Mesothelial cell of epicardium (in vitro differentiated cells): ENCODE data around the gene CEP112. TPM values are rescaled to one million over a fixed set of nuclear protein-coding genes. Genes with fewer than 3 reads are reported as not detected.

Experiments used
- DNase-seq, 2 experiments: peaks; one replicate each; pipeline ENCODE4 v3.0.0; 2021; ENCODE audit warnings: low spot score in 2 of 2; ENCODE audit not compliant: unreplicated experiment in 2 of 2
- H3K27ac Mint-ChIP-seq: 2 replicates; pipeline ENCODE4 v1.8.0; 2021; ENCODE audit warnings: mixed read lengths
- H3K27me3 Mint-ChIP-seq: 2 replicates; pipeline ENCODE4 v1.8.0; 2021; ENCODE audit warnings: low read depth, mixed read lengths
- H3K36me3 Mint-ChIP-seq: 2 replicates; pipeline ENCODE4 v1.8.0; 2021; ENCODE audit warnings: mixed read lengths
- H3K4me1 Mint-ChIP-seq: 2 replicates; pipeline ENCODE4 v1.8.0; 2021; ENCODE audit warnings: mixed read lengths
- H3K4me3 Mint-ChIP-seq: 2 replicates; pipeline ENCODE4 v1.8.0; 2021; ENCODE audit warnings: mild to moderate bottlenecking, moderate library complexity, mixed read lengths
- H3K9me3 Mint-ChIP-seq: 2 replicates; pipeline ENCODE4 v1.8.0; 2021; ENCODE audit warnings: mixed read lengths
- total RNA-seq: library from RNA; stranded (reverse); gene quantifications from 3 replicates; pipeline ENCODE4 v1.2.1, GENCODE V29; 2021
- TF ChIP-seq, protein P1 (sequence below): fragments of 200-600 bp; sonication (generic); IDR thresholded peaks from one replicate; pipeline ENCODE4 v1.5.0; 2021; ENCODE audit warnings: antibody characterized with exemption; ENCODE audit not compliant: unreplicated experiment

Gene CEP112
- total RNA-seq, 1 donor from 2014 or later = 24.0 TPM

DNA sequence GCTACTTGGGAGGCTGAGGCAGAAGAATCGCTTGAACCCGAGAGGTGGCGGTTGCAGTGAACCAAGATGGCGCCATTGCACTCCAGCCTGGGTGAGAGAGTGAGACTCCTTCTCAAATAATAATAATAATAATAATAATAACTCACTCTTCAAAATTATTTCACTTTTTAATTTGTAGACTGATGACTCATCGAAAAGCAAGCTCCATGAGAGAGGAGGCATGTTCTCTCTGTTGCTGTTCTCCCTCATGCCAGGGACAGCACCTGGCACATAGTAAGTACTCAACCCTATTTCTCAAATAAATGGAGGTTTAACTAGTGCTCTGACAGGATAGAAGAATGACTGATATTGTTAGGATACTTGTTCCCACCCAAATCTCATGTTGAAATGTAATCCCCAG lies 265.3 kb downstream of the CEP112 start:
- peaks cover 4% of the 10 kb centered on the region for H3K9me3 Mint-ChIP-seq
- H3K27ac Mint-ChIP-seq = no peak overlapping the region
- H3K4me3 Mint-ChIP-seq = no peak overlapping the region
- TF ChIP-seq, protein P1, sequence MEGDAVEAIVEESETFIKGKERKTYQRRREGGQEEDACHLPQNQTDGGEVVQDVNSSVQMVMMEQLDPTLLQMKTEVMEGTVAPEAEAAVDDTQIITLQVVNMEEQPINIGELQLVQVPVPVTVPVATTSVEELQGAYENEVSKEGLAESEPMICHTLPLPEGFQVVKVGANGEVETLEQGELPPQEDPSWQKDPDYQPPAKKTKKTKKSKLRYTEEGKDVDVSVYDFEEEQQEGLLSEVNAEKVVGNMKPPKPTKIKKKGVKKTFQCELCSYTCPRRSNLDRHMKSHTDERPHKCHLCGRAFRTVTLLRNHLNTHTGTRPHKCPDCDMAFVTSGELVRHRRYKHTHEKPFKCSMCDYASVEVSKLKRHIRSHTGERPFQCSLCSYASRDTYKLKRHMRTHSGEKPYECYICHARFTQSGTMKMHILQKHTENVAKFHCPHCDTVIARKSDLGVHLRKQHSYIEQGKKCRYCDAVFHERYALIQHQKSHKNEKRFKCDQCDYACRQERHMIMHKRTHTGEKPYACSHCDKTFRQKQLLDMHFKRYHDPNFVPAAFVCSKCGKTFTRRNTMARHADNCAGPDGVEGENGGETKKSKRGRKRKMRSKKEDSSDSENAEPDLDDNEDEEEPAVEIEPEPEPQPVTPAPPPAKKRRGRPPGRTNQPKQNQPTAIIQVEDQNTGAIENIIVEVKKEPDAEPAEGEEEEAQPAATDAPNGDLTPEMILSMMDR = no peak
- no peaks in the 10 kb centered on the region for H3K4me1 Mint-ChIP-seq
- H3K27me3 Mint-ChIP-seq = no peaks in the 10 kb centered on the region
- DNase-seq = no peak
- H3K36me3 Mint-ChIP-seq = peaks cover 16% of the 10 kb centered on the region

- H3K27ac Mint-ChIP-seq = no peak overlapping the region
Measured at GRCh38 chr17:65925606-65926307, 266.2 kb downstream of the CEP112 start.

DNA sequence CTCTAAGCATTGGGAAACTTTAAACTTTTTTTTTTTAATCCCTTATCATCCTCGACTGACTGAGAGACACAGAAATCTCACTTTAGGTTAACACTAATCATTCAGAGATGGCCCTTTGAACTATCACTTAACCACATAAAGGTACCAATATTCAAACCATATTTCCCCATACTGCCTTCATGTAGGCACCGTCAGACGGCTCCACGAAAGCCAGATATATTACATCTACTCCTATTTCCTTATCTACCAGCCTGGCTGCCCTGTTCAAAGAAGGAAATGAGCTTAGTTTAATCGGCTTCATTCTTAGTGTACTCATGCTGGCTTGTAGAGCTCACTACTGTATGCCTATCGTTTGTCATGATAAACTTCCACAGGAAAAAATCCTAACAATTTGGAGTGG lies 270.9 kb downstream of the CEP112 start:
- H3K36me3 Mint-ChIP-seq = peaks cover 4% of the 10 kb centered on the region
- peaks cover 4% of the 10 kb centered on the region for H3K9me3 Mint-ChIP-seq
- peak overlapping the region; percentile 0 for H3K27ac Mint-ChIP-seq

More at GRCh38 chr17:65925606-65926307, 266.2 kb downstream of the CEP112 start:
- no peaks in the 10 kb centered on the region for H3K27me3 Mint-ChIP-seq
- peaks cover 8% of the 10 kb centered on the region for H3K4me1 Mint-ChIP-seq
- TF ChIP-seq, protein P1 = no peak
- peaks cover 13% of the 10 kb centered on the region for H3K36me3 Mint-ChIP-seq
- no peak overlapping the region for H3K4me3 Mint-ChIP-seq
- H3K9me3 Mint-ChIP-seq = peaks cover 4% of the 10 kb centered on the region
- no peak for DNase-seq

DNA sequence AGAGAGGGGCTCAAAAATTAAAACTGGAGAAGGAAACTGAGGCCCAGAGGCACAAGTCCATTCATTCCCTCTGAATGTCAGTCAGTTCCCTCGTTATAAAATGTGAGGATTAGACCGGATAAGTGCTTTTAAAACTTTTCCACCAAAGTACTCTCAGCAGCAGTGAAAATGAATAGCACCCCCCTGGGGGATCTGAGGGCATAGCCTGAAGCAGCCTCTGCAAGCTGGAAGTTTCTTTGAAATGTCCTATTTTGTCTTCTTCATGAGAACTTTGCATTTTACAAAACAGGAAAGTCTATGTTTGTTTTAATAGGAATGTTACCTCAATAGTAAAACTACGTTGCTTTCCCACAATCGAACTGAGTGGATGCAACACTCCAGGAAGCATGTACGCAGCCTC lies 273.0 kb downstream of the CEP112 start:
- Mint-ChIP-seq H3K4me1 (peaks cover 28% of the 10 kb centered on the region), H3K36me3 (no peaks in the 10 kb centered on the region), H3K4me3 (no peak overlapping the region), H3K27me3 (no peaks in the 10 kb centered on the region), H3K9me3 (no peaks in the 10 kb centered on the region), H3K27ac (peak overlapping the region; percentile 73)
- no peak for DNase-seq
- TF ChIP-seq, protein P1 = no peak

More for the DNA sequence above, 270.9 kb downstream of the CEP112 start:
- Mint-ChIP-seq H3K4me3 (no peak overlapping the region), H3K27me3 (no peaks in the 10 kb centered on the region), H3K4me1 (peaks cover 28% of the 10 kb centered on the region)
- TF ChIP-seq, protein P1 = no peak
- DNase-seq = no peak

GRCh38 chr17:65918500-65918899 lies 273.4 kb downstream of the CEP112 start:
- DNase-seq = no peak
- Mint-ChIP-seq H3K9me3 (no peaks in the 10 kb centered on the region), H3K36me3 (no peaks in the 10 kb centered on the region), H3K27me3 (no peaks in the 10 kb centered on the region), H3K4me3 (no peak overlapping the region), H3K27ac (peak overlapping the region; percentile 73), H3K4me1 (peaks cover 28% of the 10 kb centered on the region)
- TF ChIP-seq, protein P1 = no peak
